ENCODE measurements around the gene ALG14.

The ALG14 gene

DNA sequence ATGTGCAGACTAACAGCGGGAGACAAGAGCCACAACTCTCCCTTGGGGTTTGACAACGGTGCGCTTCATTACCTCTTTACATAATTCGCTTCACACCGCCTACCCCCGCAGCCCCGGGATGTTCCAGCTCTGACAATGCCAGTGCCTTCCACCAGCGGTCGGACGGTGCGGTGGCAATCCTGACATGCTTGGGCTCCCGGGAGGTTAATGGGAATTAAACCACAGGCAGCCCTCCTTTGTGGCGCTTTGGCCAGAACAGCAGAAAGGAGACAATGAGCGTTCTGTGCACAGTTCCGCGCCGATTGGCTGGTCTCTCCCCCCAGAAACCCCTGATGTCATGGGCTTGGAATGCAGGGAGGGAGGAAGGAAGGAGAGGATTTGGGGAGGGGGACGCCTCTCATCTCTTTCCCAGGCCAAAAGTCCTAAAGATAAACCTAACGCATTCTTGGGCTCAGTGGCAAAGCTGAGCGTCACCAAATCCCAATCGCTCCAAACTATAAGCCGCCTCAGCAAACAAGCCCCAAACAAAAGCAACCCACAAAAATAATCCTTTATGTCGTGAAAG, 147.1 kb downstream of the ALG14 start:
- H3K4me3 ChIP-seq (ENCODE audit: control insufficient read depth in 1 of 7, extremely low read depth in 1 of 7, insufficient read depth in 4 of 7, low read depth in 2 of 7, low read length in 6 of 7): peak overlapping the region; percentile 5 to 83 (median 79)
- peaks cover 0 to 19% (median 4%) of the 10 kb centered on the region in 5 experiments for H3K27me3 ChIP-seq (replicated peaks in 2 of 5; ENCODE audit: control insufficient read depth in 4 of 5, insufficient read depth in 5 of 5, low read length in 4 of 5)
- DNase-seq: peak; percentile 7 to 42 (median 32)
- no peaks in the 10 kb centered on the region for H3K36me3 ChIP-seq (ENCODE audit: control insufficient read depth in 4 of 4, insufficient read depth in 4 of 4, low read length in 3 of 4)
- H3K27ac ChIP-seq (ENCODE audit: insufficient read depth in 1 of 2, low read depth in 1 of 2, low read length in 2 of 2, poor library complexity in 1 of 2, severe bottlenecking in 2 of 2): no peak overlapping the region
- peaks cover 0 to 30% (median 21%) of the 10 kb centered on the region in 4 experiments for H3K4me1 ChIP-seq (ENCODE audit: control extremely low read depth in 1 of 4, control insufficient read depth in 4 of 4, insufficient read depth in 4 of 4, low read length in 3 of 4)
- ChIA-PET POLR2A (no interaction called here), CTCF (interaction anchor here (1.0 kb wide), 1 partner anchor 71 kb away, joined by 3 read pairs; no protein-coding TSS in a partner anchor)
- no peaks in the 10 kb centered on the region for H3K9me3 ChIP-seq (ENCODE audit: control extremely low read depth in 1 of 5, control insufficient read depth in 4 of 5, insufficient read depth in 2 of 5, low read depth in 1 of 5, low read length in 4 of 5)
- 6% methylated on average over 19 of the region's 23 CpGs for WGBS (ENCODE audit: insufficient coverage)

DNA sequence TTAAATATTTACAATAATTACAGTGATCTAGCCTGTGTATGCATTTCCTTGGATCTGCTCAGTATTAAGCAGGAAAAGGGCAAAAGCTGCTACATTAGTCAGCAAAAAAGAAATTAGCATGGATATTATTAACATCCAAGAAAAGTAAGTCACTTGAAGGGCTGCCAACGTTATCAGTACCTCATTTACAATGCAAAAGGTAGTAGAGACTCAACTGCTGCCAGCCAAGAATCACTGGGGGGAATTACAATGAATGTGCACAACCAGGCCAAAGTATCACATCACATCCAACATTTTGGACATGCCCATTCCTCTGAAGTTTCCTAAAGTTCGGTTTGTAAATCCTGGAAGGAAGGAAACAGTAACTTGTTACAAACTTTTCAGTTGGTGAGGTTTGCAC, 147.7 kb downstream of the ALG14 start:
- no peak overlapping the region for H3K27ac ChIP-seq (ENCODE audit: insufficient read depth in 1 of 2, low read depth in 1 of 2, low read length in 2 of 2, poor library complexity in 1 of 2, severe bottlenecking in 2 of 2)
- peaks cover 0 to 30% (median 21%) of the 10 kb centered on the region in 4 experiments for H3K4me1 ChIP-seq (ENCODE audit: control extremely low read depth in 1 of 4, control insufficient read depth in 4 of 4, insufficient read depth in 4 of 4, low read length in 3 of 4)
- ChIA-PET POLR2A (no interaction called here), CTCF (interaction anchor here (1.0 kb wide), 1 partner anchor 71 kb away, joined by 3 read pairs; no protein-coding TSS in a partner anchor)
- H3K36me3 ChIP-seq (ENCODE audit: control insufficient read depth in 4 of 4, insufficient read depth in 4 of 4, low read length in 3 of 4): no peaks in the 10 kb centered on the region
- H3K27me3 ChIP-seq (replicated peaks in 2 of 5; ENCODE audit: control insufficient read depth in 4 of 5, insufficient read depth in 5 of 5, low read length in 4 of 5): peaks cover 0 to 19% (median 4%) of the 10 kb centered on the region in 5 experiments
- H3K4me3 ChIP-seq (ENCODE audit: control insufficient read depth in 1 of 7, extremely low read depth in 1 of 7, insufficient read depth in 4 of 7, low read depth in 2 of 7, low read length in 6 of 7): peak overlapping the region in 5 of 7 experiments; percentile 67 to 83 (median 79)
- no peaks in the 10 kb centered on the region for H3K9me3 ChIP-seq (ENCODE audit: control extremely low read depth in 1 of 5, control insufficient read depth in 4 of 5, insufficient read depth in 2 of 5, low read depth in 1 of 5, low read length in 4 of 5)
- peak in 2 of 3 donors; percentile 11 to 19 for DNase-seq
- 20% methylated on average over 1 of the region's 2 CpGs for WGBS (ENCODE audit: insufficient coverage)

Data from common myeloid progenitor, CD34-positive (primary cell).